Activated CD8-positive, alpha-beta memory T cell treated with anti-CD3 and anti-CD28 coated beads for 36 hours (primary cell): Measurements from ENCODE around the gene PROB1. TPM values are rescaled to one million over a fixed set of nuclear protein-coding genes. Genes with fewer than 3 reads are reported as not detected.

ENCODE experiments used
- CTCF ChIA-PET: fragments of 350-600 bp; sonication (Branson Sonifier 250); formaldehyde crosslinking; loops from one replicate; lab custom pipeline; 2021; ENCODE audit warnings: antibody characterized with exemption; lab: Charles Lee
- POLR2A ChIA-PET: fragments of 350-600 bp; sonication (Branson Sonifier 250); formaldehyde crosslinking; loops from one replicate; lab custom pipeline; 2021; ENCODE audit warnings: antibody characterized with exemption; lab: Charles Lee
- total RNA-seq, 2 experiments: library from RNA; stranded (reverse); gene quantifications; one replicate each; pipeline ENCODE4 v1.2.3, GENCODE V29; 2021

PROB1 gene
- total RNA-seq, 2 experiments from 2014 or later = 8.2 to 8.9 TPM

DNA sequence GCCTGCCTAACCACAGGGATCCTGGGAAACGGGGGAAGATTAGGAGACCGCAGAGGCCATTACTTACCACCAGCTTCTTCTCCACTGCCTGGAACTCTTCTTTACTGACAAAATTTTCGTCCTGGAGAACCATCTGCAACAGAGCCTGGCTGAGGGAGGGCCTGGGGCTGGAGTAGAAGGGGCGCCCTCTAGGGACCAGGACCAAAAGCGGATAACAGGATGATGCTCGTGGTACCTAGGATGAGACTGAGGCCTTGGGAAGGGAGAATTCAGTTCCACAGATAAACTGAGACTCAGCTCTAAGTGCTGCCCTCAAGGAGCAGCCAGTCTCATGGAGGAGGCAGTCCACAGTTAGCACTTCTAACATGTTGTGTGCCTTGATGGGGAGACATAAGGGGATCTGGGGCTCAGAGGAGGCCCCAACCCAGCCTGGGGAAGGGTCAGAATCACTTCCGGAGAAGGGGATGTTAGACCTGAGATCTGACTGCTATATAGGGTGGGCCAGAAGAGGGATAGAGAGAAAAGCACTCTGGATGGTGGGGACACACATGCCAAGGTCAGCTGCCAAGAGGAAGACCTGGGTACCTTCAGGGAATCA lies 7.8 kb upstream of the PROB1 start:
- ChIA-PET POLR2A (interaction anchor here (1.2 kb wide), 2 partner anchors 61 to 158 kb away, joined by 3 to 4 read pairs; partner anchors contain the start of genes PAIP2 and UBE2D2), CTCF (interaction anchor here (0.7 to 3.9 kb wide), 7 partner anchors 11 to 231 kb away, joined by 3 to 23 read pairs (median 3); partner anchors contain the start of gene MZB1)

DNA sequence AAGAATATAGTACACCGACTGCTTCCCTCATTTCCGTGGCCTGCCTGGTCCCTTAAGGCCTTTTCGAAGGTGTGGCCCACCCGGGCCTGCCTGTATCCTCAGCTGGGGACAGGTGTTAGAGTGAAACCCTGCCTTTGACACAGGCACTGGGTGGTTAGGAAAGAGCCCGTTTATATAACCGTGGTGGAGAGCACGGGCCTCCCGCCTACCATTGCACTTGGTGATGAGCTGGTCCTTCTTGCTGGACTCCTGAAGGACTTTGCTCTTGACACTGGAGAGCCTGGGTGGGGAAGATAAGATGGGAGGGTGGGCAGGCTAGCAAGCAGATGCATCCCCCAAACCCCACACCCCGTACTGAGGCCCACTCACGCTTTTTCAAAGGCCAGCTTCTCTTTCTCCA lies 6.6 kb upstream of the PROB1 start:
- POLR2A ChIA-PET = interaction anchor here (0.6 to 0.7 kb wide), 2 partner anchors 59 to 145 kb away, joined by 3 read pairs; partner anchors contain the start of gene PAIP2
- CTCF ChIA-PET = interaction anchor here (1.0 to 3.9 kb wide), 5 partner anchors 9 to 54 kb away, joined by 3 to 23 read pairs (median 3); no protein-coding TSS in a partner anchor

- ChIA-PET POLR2A (no interaction called here), CTCF (interaction anchor here (0.9 kb wide), 1 partner anchor 114 kb away, joined by 3 read pairs; no protein-coding TSS in a partner anchor)
These were observed 4.7 kb upstream of the PROB1 start for GRCh38 chr5:139399501-139400121.

DNA sequence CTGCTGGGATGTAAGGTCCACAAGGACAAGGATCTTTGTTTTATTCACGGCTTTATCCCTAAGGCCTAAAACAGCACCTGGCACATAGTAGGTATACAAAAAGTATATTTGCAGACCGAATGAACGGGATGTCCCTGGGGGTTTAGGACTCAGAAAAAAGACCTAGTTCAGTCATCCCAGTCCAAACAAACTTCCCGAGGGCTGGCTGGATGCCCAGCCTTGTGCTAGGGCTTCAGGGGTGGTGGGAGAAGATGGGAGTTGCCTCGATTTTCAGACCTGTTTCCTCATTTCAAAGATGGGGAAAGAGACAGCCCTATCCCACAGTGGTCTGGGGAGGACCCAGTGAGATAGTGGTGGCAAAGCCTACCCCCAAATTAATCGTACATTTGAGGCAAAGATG lies 3.0 kb upstream of the PROB1 start:
- POLR2A ChIA-PET = no interaction called here
- CTCF ChIA-PET = no interaction called here

GRCh38 chr5:139396691-139397090 lies 1.8 kb upstream of the PROB1 start:
- CTCF ChIA-PET = interaction anchor here (1.7 to 2.0 kb wide), 2 partner anchors 10 to 26 kb away, joined by 7 to 8 read pairs; no protein-coding TSS in a partner anchor
- POLR2A ChIA-PET = no interaction called here

DNA sequence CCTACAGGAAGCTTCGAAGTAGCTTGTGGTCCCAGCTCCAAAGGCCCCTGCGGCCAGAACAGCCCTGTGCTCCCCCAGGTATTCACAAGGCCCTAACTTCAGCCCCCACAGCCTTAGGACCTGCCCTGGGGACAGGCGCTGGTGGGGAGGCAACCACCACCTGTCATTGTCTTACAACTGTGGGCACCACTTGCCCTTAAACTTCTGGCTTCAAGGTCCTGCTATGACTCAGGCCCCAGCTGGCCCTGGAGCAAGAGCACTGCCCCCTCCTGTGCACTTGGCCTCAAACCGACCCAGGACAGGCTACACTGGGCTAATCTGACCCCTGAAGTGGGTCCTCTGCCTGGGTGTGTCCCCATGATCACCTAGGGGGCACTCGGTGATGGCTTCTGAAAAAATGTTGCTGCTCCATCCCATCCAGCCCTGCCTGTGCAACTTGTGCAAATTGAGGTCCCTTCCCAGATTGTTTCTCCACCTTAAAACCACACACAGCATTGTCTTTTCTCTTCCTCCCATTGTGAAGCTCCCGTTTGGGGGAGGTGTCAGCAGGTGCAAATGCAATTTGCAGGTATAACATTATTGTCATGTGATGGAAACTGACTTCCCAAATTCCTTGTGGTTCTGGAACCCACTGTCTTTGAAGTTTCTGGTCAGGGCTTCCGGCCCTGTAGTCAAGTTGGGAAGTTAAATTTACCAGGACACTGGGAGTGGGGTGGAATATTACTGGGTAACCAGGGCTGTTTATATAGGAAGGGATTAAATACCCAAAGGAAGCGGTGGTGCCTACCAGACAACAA lies 1.1 kb upstream of the PROB1 start:
- ChIA-PET CTCF (interaction anchor here (0.7 to 2.0 kb wide), 4 partner anchors 10 to 182 kb away, joined by 3 to 8 read pairs (median 5); no protein-coding TSS in a partner anchor), POLR2A (interaction anchor here (0.6 to 1.2 kb wide), 3 partner anchors 54 to 315 kb away, joined by 3 read pairs; no protein-coding TSS in a partner anchor)

- POLR2A ChIA-PET = no interaction called here
- CTCF ChIA-PET = interaction anchor here (0.9 to 1.8 kb wide), 5 partner anchors 9 to 125 kb away, joined by 3 to 4 read pairs (median 4); partner anchors contain the start of gene SPATA24
These were observed 716 bp downstream of the PROB1 start for GRCh38 chr5:139394123-139394653.

- ChIA-PET POLR2A (interaction anchor here (0.5 kb wide), 1 partner anchor 51 kb away, joined by 4 read pairs; no protein-coding TSS in a partner anchor), CTCF (interaction anchor here (0.5 to 3.4 kb wide), 10 partner anchors 9 to 317 kb away, joined by 3 to 23 read pairs (median 4); partner anchors contain the start of genes SPATA24 and STING1)
These were observed 1.3 kb downstream of the PROB1 start for GRCh38 chr5:139393497-139394122.

GRCh38 chr5:139392678-139393496 lies 2.0 kb downstream of the PROB1 start:
- ChIA-PET POLR2A (interaction anchor here (0.5 to 2.6 kb wide), 3 partner anchors 51 to 98 kb away, joined by 3 to 9 read pairs (median 4); no protein-coding TSS in a partner anchor), CTCF (interaction anchor here (0.5 to 3.4 kb wide), 14 partner anchors 10 to 843 kb away, joined by 3 to 23 read pairs (median 4); partner anchors contain the start of genes DNAJC18, MATR3, SPATA24 and STING1)

- POLR2A ChIA-PET = interaction anchor here (1.1 to 2.6 kb wide), 3 partner anchors 12 to 98 kb away, joined by 3 to 9 read pairs (median 8); partner anchors contain the start of gene SPATA24
- CTCF ChIA-PET = interaction anchor here (0.6 to 3.4 kb wide), 13 partner anchors 11 to 842 kb away, joined by 3 to 23 read pairs (median 4); partner anchors contain the start of genes DNAJC18, MATR3 and SPATA24
These were observed 2.6 kb downstream of the PROB1 start for GRCh38 chr5:139392324-139392677.

GRCh38 chr5:139391570-139392323 lies 3.2 kb downstream of the PROB1 start:
- ChIA-PET CTCF (interaction anchor here (0.6 to 3.4 kb wide), 13 partner anchors 11 to 842 kb away, joined by 3 to 23 read pairs (median 3); partner anchors contain the start of genes DNAJC18, MATR3 and SPATA24), POLR2A (interaction anchor here (0.5 to 2.6 kb wide), 9 partner anchors 12 to 241 kb away, joined by 3 to 9 read pairs (median 4); partner anchors contain the start of genes DNAJC18, PAIP2 and SPATA24)

- ChIA-PET POLR2A (interaction anchor here (0.5 to 2.6 kb wide), 13 partner anchors 13 to 242 kb away, joined by 3 to 10 read pairs (median 4); partner anchors contain the start of genes DNAJC18, PAIP2, SPATA24 and STING1), CTCF (interaction anchor here (0.6 to 3.4 kb wide), 5 partner anchors 12 to 193 kb away, joined by 3 to 23 read pairs (median 3); partner anchors contain the start of gene SPATA24)
These were observed 4.0 kb downstream of the PROB1 start for GRCh38 chr5:139390639-139391569.

DNA sequence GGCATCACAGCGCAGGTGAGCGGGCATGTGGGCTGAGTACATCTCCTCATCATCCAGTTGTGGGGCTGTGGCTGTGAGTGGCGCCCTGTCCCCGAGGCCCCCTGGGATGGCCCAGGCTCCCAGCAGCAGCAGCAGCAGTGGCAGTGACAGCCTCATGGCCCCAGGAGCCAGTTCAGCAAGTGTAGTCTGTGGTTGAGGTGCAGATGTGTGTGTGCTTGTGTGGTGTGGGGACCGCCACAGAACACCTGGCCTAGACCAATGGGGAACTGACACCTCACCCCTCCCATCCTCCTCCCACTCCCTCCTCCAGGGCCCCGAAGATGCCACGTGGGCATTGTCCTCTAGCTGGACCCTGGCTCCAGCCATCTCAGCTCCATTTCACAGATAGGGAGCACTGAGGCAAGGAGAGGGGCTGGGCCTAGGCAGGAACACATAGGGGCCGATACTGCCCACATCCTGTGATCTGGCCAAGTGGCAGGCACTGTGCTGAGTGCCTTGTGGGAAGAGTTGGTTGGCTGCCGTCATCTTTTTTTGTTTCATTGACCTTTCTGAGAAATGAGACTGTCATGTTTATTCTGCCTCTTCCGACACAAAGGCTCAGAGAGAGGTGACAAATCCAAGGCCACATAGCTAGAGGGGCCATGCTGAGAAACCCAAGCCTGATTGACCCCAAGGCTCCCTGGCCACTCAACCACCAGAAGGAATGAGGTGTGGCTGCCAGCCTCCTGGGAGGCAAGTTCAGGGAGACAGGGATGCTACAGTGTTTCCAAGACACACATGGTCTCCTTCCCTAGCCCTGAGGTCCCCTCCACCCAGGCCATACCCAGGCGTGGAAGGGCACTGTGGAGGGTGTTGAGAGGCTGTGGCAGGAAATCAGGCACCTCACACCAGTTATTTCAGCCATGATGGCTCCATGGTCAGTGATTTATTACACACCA lies 4.9 kb downstream of the PROB1 start, which contains the start of gene MZB1:
Gene MZB1, minus strand, starts transcription at position 213 of the 938 bp plus-strand sequence. Its CDS starts 57 bp downstream, at position 156.
- ChIA-PET POLR2A (interaction anchor here (0.5 to 1.7 kb wide), 7 partner anchors 16 to 139 kb away, joined by 3 to 10 read pairs (median 4); partner anchors contain the start of gene PAIP2), CTCF (interaction anchor here (1.0 to 3.4 kb wide), 3 partner anchors 12 to 48 kb away, joined by 3 to 23 read pairs (median 3); partner anchors contain the start of genes PAIP2 and SPATA24)
